GM12878 (cell line): ENCODE data around the gene OPRD1. TPM values are rescaled to one million over a fixed set of nuclear protein-coding genes. Genes with fewer than 3 reads are reported as not detected.

Experiments
- ATAC-seq: fragments of 200-7000 bp; cut with Tn5 transposase; 3 replicates; pipeline ENCODE4 v1.9.1; 2020; ENCODE audit warnings: mild to moderate bottlenecking, moderate library complexity
- BruUV-seq: library from RNA; stranded (reverse); fragments of 400-500 nt; replicated peaks from 2 replicates; lab custom pipeline; 2021; lab: Mats Ljungman, UMichigan
- CTCF ChIA-PET: fragments of 300-600 bp; sonication (Branson Sonifier 250); formaldehyde crosslinking; extraction: SDS; loops from one replicate; lab custom pipeline; 2021; ENCODE audit warnings: inconsistent platforms; lab: Yijun Ruan, JAX
- POLR2A ChIA-PET: fragments of 350-600 bp; formaldehyde crosslinking; extraction: SDS; loops from one replicate; lab custom pipeline; 2021; ENCODE audit warnings: inconsistent platforms; lab: Charles Lee
- RAD21 ChIA-PET: fragments of 300-600 bp; sonication (Branson Sonifier 250); formaldehyde crosslinking; loops from one replicate; lab custom pipeline; 2023; ENCODE audit warnings: antibody characterized with exemption; ENCODE audit not compliant: unreplicated experiment; lab: Charles Lee
- SMC1A ChIA-PET: fragments of 300-600 bp; sonication (Branson Sonifier 250); formaldehyde crosslinking; loops from one replicate; lab custom pipeline; 2023; ENCODE audit not compliant: unreplicated experiment, uncharacterized antibody; lab: Charles Lee
- DNase-seq: peaks from one replicate; pipeline ENCODE4 v3.0.0-alpha.2; 2011; ENCODE audit warnings: low read depth, low spot score
- FAIRE-seq: peaks from 3 replicates; lab custom pipeline; 2011; peaks lifted over from hg19 to GRCh38; lab: Jason Lieb, UNC
- H2AFZ ChIP-seq: 2 replicates; pipeline ENCODE4 v1.6.0; 2011; ENCODE audit warnings: low read depth, low read length, control low read depth; ENCODE audit not compliant: control insufficient read depth
- H3K27ac ChIP-seq: 2 replicates; pipeline ENCODE4 v1.5.1; 2011; ENCODE audit warnings: control low read depth; ENCODE audit not compliant: control insufficient read depth, insufficient read depth
- H3K27me3 ChIP-seq, 2 experiments: replicated peaks in 1 of 2; 2 replicates each; pipeline versions ENCODE4 v1.6.0 to v1.6.1; 2011; ENCODE audit warnings: low read length in 1 of 2; ENCODE audit not compliant: control insufficient read depth in 2 of 2, insufficient read depth in 2 of 2
- H3K36me3 ChIP-seq, 2 experiments: 2 replicates each; pipeline ENCODE4 v1.5.1; 2011; ENCODE audit warnings: low read length in 1 of 2; ENCODE audit not compliant: control insufficient read depth in 2 of 2, insufficient read depth in 2 of 2
- H3K4me1 ChIP-seq: 2 replicates; pipeline ENCODE4 v1.6.1; 2011; ENCODE audit warnings: mild to moderate bottlenecking, low read length, moderate library complexity, mixed read lengths; ENCODE audit not compliant: control insufficient read depth, insufficient read depth
- H3K4me2 ChIP-seq: 2 replicates; pipeline ENCODE4 v1.6.0; 2011; ENCODE audit warnings: control low read depth; ENCODE audit not compliant: control insufficient read depth, insufficient read depth
- H3K4me3 ChIP-seq: fragments of 200-600 bp; sonication (generic); 2 replicates; pipeline ENCODE4 v1.5.1; 2016
- H3K79me2 ChIP-seq: 2 replicates; pipeline ENCODE4 v1.6.0; 2011; ENCODE audit warnings: low read length; ENCODE audit not compliant: control insufficient read depth, insufficient read depth
- H3K9ac ChIP-seq: 2 replicates; pipeline ENCODE4 v1.8.0; 2011; ENCODE audit warnings: low read length, control low read depth, mixed read lengths; ENCODE audit not compliant: control insufficient read depth, insufficient read depth
- H3K9me3 ChIP-seq: replicated peaks from 3 replicates; pipeline ENCODE4 v1.5.1; 2011; ENCODE audit warnings: mild to moderate bottlenecking, low read length; ENCODE audit not compliant: control insufficient read depth, insufficient read depth
- H4K20me1 ChIP-seq: 2 replicates; pipeline ENCODE4 v1.6.0; 2011; ENCODE audit not compliant: control insufficient read depth, insufficient read depth
- MEF2B ChIP-seq: fragments of 450-650 bp; IDR thresholded peaks from 2 replicates; pipeline ENCODE4 v1.6.1; 2018; ENCODE audit warnings: mild to moderate bottlenecking, moderate library complexity; ENCODE audit not compliant: partially characterized antibody, poor library complexity, severe bottlenecking
- NRF1 ChIP-seq: conservative IDR thresholded peaks from 2 replicates; pipeline ENCODE4 v1.6.1; 2011; ENCODE audit warnings: mild to moderate bottlenecking, low read depth, low read length, improper control_type of control experiment
- RCOR1 ChIP-seq: conservative IDR thresholded peaks from 2 replicates; pipeline ENCODE4 v1.6.1; 2012; ENCODE audit warnings: low read depth, low read length, improper control_type of control experiment
- WGBS: methylation state at CpG from one replicate; pipeline ENCODE4 v1.1.6; 2016; ENCODE audit warnings: low lambda C conversion rate; ENCODE audit not compliant: insufficient replicate concordance, insufficient coverage; ENCODE audit errors: missing lambda C conversion rate; 5-methylcytosine and 5-hydroxymethylcytosine counted together
- in situ Hi-C: fragments of 300-500 bp; cut with MboI; formaldehyde crosslinking; loops from 9 replicates; pipeline ENCODE4 v1.14.3; 2018; ENCODE audit warnings: mixed read lengths
- intact Hi-C: fragments of 100-400 bp; cut with micrococcal nuclease; formaldehyde crosslinking; loops from one replicate; pipeline ENCODE4 v1.14.2; 2022; ENCODE audit not compliant: unreplicated experiment
- polyA plus RNA-seq, 11 experiments: library from polyadenylated mRNA; depleted of rRNA in 4 of 11; unstranded in 6 of 11; stranded (reverse) in 5 of 11; fragments of >200 nt; fragmentation: Nextera tagmentation in 4 of 11; fragmentation: Illumina TruSeq in 1 of 11; extraction: Ambion mirVana in 4 of 11; extraction: Trizol in 1 of 11; gene quantifications; 1 replicate in 1 of 11; 2 replicates in 10 of 11; pipeline versions ENCODE4 v1.2.1 to v1.2.3, GENCODE V29; 2011 to 2016; ENCODE audit warnings: inconsistent platforms in 2 of 11, missing spikeins in 2 of 11, low read depth in 1 of 11
- total RNA-seq, 4 experiments: library from RNA; depleted of rRNA in 3 of 4; stranded (reverse); fragments of >200 nt in 3 of 4; fragmentation: Illumina TruSeq in 1 of 4; extraction: Trizol in 1 of 4; gene quantifications; 2 replicates each; pipeline versions ENCODE4 v1.2.1 to v1.2.3, GENCODE V29; 2013 to 2021
- TF ChIP-seq, protein P1 (sequence below): fragments of 450-650 bp; IDR thresholded peaks from 2 replicates; pipeline ENCODE4 v1.6.1; 2017; ENCODE audit warnings: mild to moderate bottlenecking

The OPRD1 gene
- total and polyA plus RNA-seq, 10 of the 15 experiments (the other 5 are each of a cell fraction or from before 2014, with no cell fraction given) = 0.02 TPM; not detected in 8

DNA sequence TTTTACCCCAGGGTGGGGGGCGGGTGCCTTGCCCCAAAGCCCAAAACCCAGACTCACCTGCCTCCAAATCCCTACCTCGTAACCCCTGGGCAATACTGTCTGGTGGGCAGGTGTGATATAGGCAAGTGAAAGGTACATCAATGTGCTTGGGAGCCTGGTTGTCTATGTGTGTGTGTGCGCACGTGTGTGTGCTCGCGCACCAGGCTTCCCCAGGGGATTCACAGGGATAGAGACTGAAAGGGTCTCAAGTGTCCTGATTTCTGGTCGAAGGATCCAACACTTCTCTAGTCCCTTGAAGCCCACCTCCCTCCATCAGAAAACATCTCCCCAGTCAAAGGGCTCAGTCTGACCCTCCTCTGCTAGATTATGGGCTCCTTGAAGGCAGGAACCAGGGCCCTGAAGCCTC is 73.5 kb downstream of the OPRD1 start:
- Histone ChIP-seq H3K36me3 (no peaks in the 10 kb centered on the region), H3K27me3 (no peaks in the 10 kb centered on the region), H3K9me3 (no peaks in the 10 kb centered on the region), H2AFZ (no peak overlapping the region; the same call in 1 of the 2 replicates), H3K27ac (no peak overlapping the region), H3K9ac (no peak overlapping the region), H3K4me1 (peaks cover 34% of the 10 kb centered on the region), H3K79me2 (peaks cover 13% of the 10 kb centered on the region), H3K4me2 (peak overlapping the region; percentile 43; the same call in 1 of the 2 replicates), H3K4me3 (no peak overlapping the region), H4K20me1 (no peaks in the 10 kb centered on the region)
- ChIA-PET RAD21 (interaction anchor here (0.5 to 11.7 kb wide), 19 partner anchors 25 to 515 kb away, joined by 3 to 284 read pairs (median 5); partner anchors contain the start of genes EPB41, GMEB1, MECR and SRSF4), SMC1A (interaction anchor here (0.7 to 12.0 kb wide), 10 partner anchors 8 to 316 kb away, joined by 3 to 315 read pairs (median 6); partner anchors contain the start of genes EPB41 and YTHDF2), CTCF (interaction anchor here (0.6 to 13.7 kb wide), 10 partner anchors 8 to 526 kb away, joined by 3 to 547 read pairs (median 6); no protein-coding TSS in a partner anchor), POLR2A (interaction anchor here (0.6 to 4.3 kb wide), 16 partner anchors 17 to 1341 kb away, joined by 3 to 35 read pairs (median 7); partner anchors contain the start of genes EPB41, RNU11, SRSF4 and TAF12)
- ATAC-seq = no peak
- in situ Hi-C loops = no loop called here
- BruUV-seq = no TSS peak
- FAIRE-seq = no peak
- TF ChIP-seq NRF1 (no peak), RCOR1 (no peak), MEF2B (peak; percentile 7)
- TF ChIP-seq, protein P1, sequence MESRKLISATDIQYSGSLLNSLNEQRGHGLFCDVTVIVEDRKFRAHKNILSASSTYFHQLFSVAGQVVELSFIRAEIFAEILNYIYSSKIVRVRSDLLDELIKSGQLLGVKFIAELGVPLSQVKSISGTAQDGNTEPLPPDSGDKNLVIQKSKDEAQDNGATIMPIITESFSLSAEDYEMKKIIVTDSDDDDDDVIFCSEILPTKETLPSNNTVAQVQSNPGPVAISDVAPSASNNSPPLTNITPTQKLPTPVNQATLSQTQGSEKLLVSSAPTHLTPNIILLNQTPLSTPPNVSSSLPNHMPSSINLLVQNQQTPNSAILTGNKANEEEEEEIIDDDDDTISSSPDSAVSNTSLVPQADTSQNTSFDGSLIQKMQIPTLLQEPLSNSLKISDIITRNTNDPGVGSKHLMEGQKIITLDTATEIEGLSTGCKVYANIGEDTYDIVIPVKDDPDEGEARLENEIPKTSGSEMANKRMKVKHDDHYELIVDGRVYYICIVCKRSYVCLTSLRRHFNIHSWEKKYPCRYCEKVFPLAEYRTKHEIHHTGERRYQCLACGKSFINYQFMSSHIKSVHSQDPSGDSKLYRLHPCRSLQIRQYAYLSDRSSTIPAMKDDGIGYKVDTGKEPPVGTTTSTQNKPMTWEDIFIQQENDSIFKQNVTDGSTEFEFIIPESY = peak; percentile 63; the same call in 1 of the 2 replicates
- 64% methylated on average over 7 of the region's 7 CpGs for WGBS
- DNase-seq = no peak
- intact Hi-C loops = no loop called here
